GM12864 (cell line): ENCODE measurements around the gene PLCB4.

Source experiments
- DNase-seq: peaks from one replicate; pipeline ENCODE4 v3.0.0-alpha.2; 2011; ENCODE audit warnings: low read depth
- H3K4me3 ChIP-seq: 2 replicates; pipeline ENCODE4 v1.5.1; 2011; ENCODE audit warnings: mild to moderate bottlenecking, low read depth, low read length, control low read depth
- CTCF ChIP-seq: IDR thresholded peaks from 2 replicates; pipeline ENCODE4 v1.5.1; 2011; ENCODE audit warnings: low read depth, mild to moderate bottlenecking, moderate library complexity, low read length, control low read depth, inconsistent platforms; ENCODE audit errors: missing control alignments

The PLCB4 gene

GRCh38 chr20:9082741-9083140 is 13.9 kb downstream of the PLCB4 start:
- H3K4me3 ChIP-seq: no peak overlapping the region
- TF ChIP-seq CTCF: no peak
- no peak for DNase-seq

GRCh38 chr20:9087531-9088217 is 18.8 kb downstream of the PLCB4 start:
- H3K4me3 ChIP-seq: no peak overlapping the region
- no peak for DNase-seq
- TF ChIP-seq CTCF: no peak

GRCh38 chr20:9088556-9088955 is 19.7 kb downstream of the PLCB4 start:
- DNase-seq: no peak
- no peak overlapping the region for H3K4me3 ChIP-seq
- TF ChIP-seq CTCF: no peak

- H3K4me3 ChIP-seq: no peak overlapping the region
- DNase-seq: no peak
- no peak for TF ChIP-seq CTCF
Measured at GRCh38 chr20:9092113-9092512, 23.2 kb downstream of the PLCB4 start.

- no peak for DNase-seq
- H3K4me3 ChIP-seq: no peak overlapping the region
- TF ChIP-seq CTCF: no peak
Measured at GRCh38 chr20:9092655-9093054, 23.8 kb downstream of the PLCB4 start.

GRCh38 chr20:9093218-9093957 is 24.5 kb downstream of the PLCB4 start:
- no peak for TF ChIP-seq CTCF
- DNase-seq: no peak

More at GRCh38 chr20:9093218-9093957, 24.5 kb downstream of the PLCB4 start:
- H3K4me3 ChIP-seq: no peak overlapping the region
